Endothelial cell of umbilical vein (primary cell): ENCODE measurements around the gene GALNT2. TPM values are rescaled to one million over a fixed set of nuclear protein-coding genes. Genes with fewer than 3 reads are reported as not detected.

Source experiments
- BruUV-seq: library from RNA; stranded (reverse); fragments of 400-500 nt; replicated peaks from 2 replicates; lab custom pipeline; 2021; lab: Mats Ljungman, UMichigan
- CTCF ChIA-PET: fragments of 300-600, 350-600 bp; sonication (Branson Sonifier 250); formaldehyde crosslinking; loops from one replicate; lab custom pipeline; 2021; ENCODE audit warnings: antibody characterized with exemption, inconsistent platforms; lab: Charles Lee
- POLR2A ChIA-PET: fragments of 300-600, 350-600 bp; sonication (Branson Sonifier 250); formaldehyde crosslinking; loops from one replicate; lab custom pipeline; 2021; ENCODE audit warnings: antibody characterized with exemption, inconsistent platforms; lab: Charles Lee
- DNase-seq: peaks from one replicate; pipeline ENCODE4 v3.0.0-alpha.2; 2011; ENCODE audit warnings: low read depth, low spot score
- FAIRE-seq: peaks from 2 replicates; lab custom pipeline; 2011; peaks lifted over from hg19 to GRCh38; lab: Jason Lieb, UNC
- H2AFZ ChIP-seq: 2 replicates; pipeline ENCODE4 v1.6.0; 2012; ENCODE audit warnings: low read depth, low read length, control low read depth, inconsistent platforms
- H3K27ac ChIP-seq: 2 replicates; pipeline ENCODE4 v1.5.1; 2011; ENCODE audit warnings: low read depth, mild to moderate bottlenecking, control low read depth, low read length, moderate library complexity; ENCODE audit not compliant: insufficient read depth
- H3K27me3 ChIP-seq, 2 experiments: 2 replicates each; pipeline versions ENCODE4 v1.6.0 to v1.6.1; 2011; ENCODE audit warnings: low read length in 2 of 2, mixed read lengths in 1 of 2; ENCODE audit not compliant: control insufficient read depth in 2 of 2, insufficient read depth in 2 of 2
- H3K36me3 ChIP-seq, 2 experiments: 2 replicates in 1 of 2; 3 replicates in 1 of 2; pipeline ENCODE4 v1.5.1; 2011; ENCODE audit warnings: low read length in 2 of 2, mild to moderate bottlenecking in 1 of 2, moderate library complexity in 1 of 2; ENCODE audit not compliant: control insufficient read depth in 2 of 2, insufficient read depth in 2 of 2; ENCODE audit errors: extremely low read depth in 1 of 2
- H3K4me1 ChIP-seq: 3 replicates; pipeline ENCODE4 v1.5.1; 2011; ENCODE audit warnings: mild to moderate bottlenecking, low read length; ENCODE audit not compliant: control insufficient read depth, insufficient read depth; ENCODE audit errors: extremely low read depth
- H3K4me2 ChIP-seq: 2 replicates; pipeline ENCODE4 v1.6.1; 2011; ENCODE audit warnings: low read length, control low read depth, mixed read lengths; ENCODE audit not compliant: insufficient read depth
- H3K4me3 ChIP-seq, 3 experiments: fragments of 200-600 bp in 1 of 3; sonication (generic), shearing (Covaris generic) in 1 of 3; replicated peaks in 1 of 3; 2 replicates each; pipeline ENCODE4 v1.5.1; 2011 to 2016; ENCODE audit warnings: control low read depth in 3 of 3, low read length in 3 of 3, mild to moderate bottlenecking in 2 of 3, inconsistent platforms in 1 of 3, low read depth in 1 of 3, moderate library complexity in 1 of 3; ENCODE audit not compliant: insufficient read depth in 1 of 3
- H3K79me2 ChIP-seq: 2 replicates; pipeline ENCODE4 v1.6.0; 2012; ENCODE audit warnings: low read length, inconsistent platforms; ENCODE audit not compliant: control insufficient read depth, insufficient read depth
- H3K9ac ChIP-seq: replicated peaks from 2 replicates; pipeline ENCODE3; 2011; ENCODE audit warnings: low read length, control low read depth; ENCODE audit not compliant: insufficient read depth; ENCODE audit errors: extremely low read depth
- H3K9me1 ChIP-seq: replicated peaks from 3 replicates; pipeline ENCODE4 v1.6.0; 2011; ENCODE audit warnings: mild to moderate bottlenecking, low read length; ENCODE audit not compliant: control insufficient read depth, insufficient read depth; ENCODE audit errors: extremely low read depth
- H3K9me3 ChIP-seq: replicated peaks from 2 replicates; pipeline ENCODE4 v1.5.1; 2012; ENCODE audit warnings: low read length, inconsistent platforms; ENCODE audit not compliant: control insufficient read depth, insufficient read depth
- H4K20me1 ChIP-seq: replicated peaks from 2 replicates; pipeline ENCODE3; 2011; ENCODE audit warnings: mild to moderate bottlenecking, low read length; ENCODE audit not compliant: control insufficient read depth, insufficient read depth; ENCODE audit errors: extremely low read depth
- CTCF ChIP-seq, 2 donors: IDR thresholded peaks; 1 replicate in 1 of 2; 2 replicates in 1 of 2; pipeline ENCODE4 v1.5.1; 2011; ENCODE audit warnings: low read length in 2 of 2, mild to moderate bottlenecking in 2 of 2, moderate library complexity in 2 of 2, control low read depth in 1 of 2, inconsistent platforms in 1 of 2, low read depth in 1 of 2; ENCODE audit not compliant: insufficient read depth in 1 of 2; ENCODE audit errors: extremely low read depth in 1 of 2
- EZH2 ChIP-seq: IDR thresholded peaks from 2 replicates; pipeline ENCODE4 v1.6.1; 2012; ENCODE audit warnings: borderline replicate concordance, low read depth, mild to moderate bottlenecking, moderate library complexity, low read length, inconsistent platforms; ENCODE audit not compliant: severe bottlenecking
- FOS ChIP-seq: IDR thresholded peaks from 2 replicates; pipeline ENCODE4 v1.6.1; 2011; ENCODE audit warnings: mild to moderate bottlenecking, low read length, moderate library complexity, borderline replicate concordance; ENCODE audit not compliant: insufficient read depth
- GATA2 ChIP-seq: IDR thresholded peaks from 2 replicates; pipeline ENCODE4 v1.7.0; 2011; ENCODE audit warnings: low read depth, mild to moderate bottlenecking, moderate library complexity, mixed read lengths, low read length; ENCODE audit not compliant: insufficient read length, insufficient read depth
- JUN ChIP-seq: IDR thresholded peaks from 2 replicates; pipeline ENCODE4 v1.6.1; 2011; ENCODE audit warnings: borderline replicate concordance, low read depth; ENCODE audit not compliant: insufficient read length, insufficient read depth
- MAX ChIP-seq: IDR thresholded peaks from 2 replicates; pipeline ENCODE4 v1.6.1; 2011; ENCODE audit not compliant: insufficient read depth, insufficient read length
- MYC ChIP-seq: IDR thresholded peaks from one replicate; pipeline ENCODE4 v1.6.1; 2011; ENCODE audit warnings: mild to moderate bottlenecking, low read depth, low read length
- POLR2A ChIP-seq: IDR thresholded peaks from 2 replicates; pipeline ENCODE4 v1.6.1; 2012; ENCODE audit warnings: low read depth, mild to moderate bottlenecking, control low read depth, low read length
- POLR2AphosphoS5 ChIP-seq: IDR thresholded peaks from 2 replicates; pipeline ENCODE4 v1.6.1; 2012; ENCODE audit warnings: low read depth, mild to moderate bottlenecking, control low read depth, low read length, moderate library complexity; ENCODE audit not compliant: insufficient read depth
- dilution Hi-C: fragments of 300-500 bp; cut with MboI; formaldehyde crosslinking; loops from one replicate; pipeline ENCODE4 v1.15.0; 2019; ENCODE audit warnings: low sequenced_read_pairs; ENCODE audit not compliant: extremely low pct_ligation_motif_present
- intact Hi-C: fragments of 100-400 bp; cut with micrococcal nuclease; formaldehyde crosslinking; loops from one replicate; pipeline ENCODE4 v1.10.0; 2022
- polyA plus RNA-seq, 4 experiments: library from polyadenylated mRNA; depleted of rRNA in 3 of 4; stranded (reverse) in 3 of 4; unstranded in 1 of 4; fragments of >200 nt; gene quantifications; 2 replicates each; pipeline versions ENCODE4 v1.2.1 to v1.2.3, GENCODE V29; 2011 to 2012; ENCODE audit warnings: missing spikeins in 1 of 4
- total RNA-seq: library from RNA; stranded (reverse); gene quantifications from 2 replicates; pipeline ENCODE4 v1.2.3, GENCODE V29; 2021

Gene GALNT2
- total and polyA plus RNA-seq, 2 donors (not counting 3 experiments of a cell fraction or from before 2014, with no cell fraction given), result 56.3 to 77.5 TPM

- Histone ChIP-seq H3K4me1 (peaks cover 8% of the 10 kb centered on the region), H3K4me2 (no peak overlapping the region), H3K4me3 (no peak overlapping the region), H3K27me3 (peaks cover 0 to 3% of the 10 kb centered on the region in 2 experiments), H2AFZ (no peak overlapping the region), H4K20me1 (no peaks in the 10 kb centered on the region), H3K9ac (no peak overlapping the region), H3K36me3 (no peaks in the 10 kb centered on the region), H3K9me3 (no peaks in the 10 kb centered on the region), H3K27ac (no peak overlapping the region), H3K9me1 (no peaks in the 10 kb centered on the region), H3K79me2 (no peaks in the 10 kb centered on the region)
- TF ChIP-seq MYC (no peak), CTCF (IDR thresholded peaks at IDR 0.05; ENCODE audit: extremely low read depth in 1 of 2, insufficient read depth in 1 of 2, low read depth in 1 of 2, low read length in 2 of 2) (no peak), POLR2A (no peak), MAX (no peak), GATA2 (no peak), FOS (no peak), JUN (no peak), EZH2 (no peak), POLR2AphosphoS5 (no peak)
- FAIRE-seq, result no peak
- intact Hi-C loops (no loop called here), dilution Hi-C loops (no loop called here)
- peak; percentile 59 for DNase-seq
- ChIA-PET CTCF (interaction anchor here (0.5 to 1.2 kb wide), 2 partner anchors 33 to 642 kb away, joined by 3 read pairs; no protein-coding TSS in a partner anchor), POLR2A (interaction anchor here (0.7 kb wide), 1 partner anchor 585 kb away, joined by 3 read pairs; no protein-coding TSS in a partner anchor)
- BruUV-seq, result no TSS peak
Measured at GRCh38 chr1:230303822-230304221, 236.8 kb downstream of the GALNT2 start.
